ENCODE data around the gene MOB2.

Gene MOB2

GRCh38 chr11:1475841-1476240, 10.7 kb downstream of the MOB2 start (continued):
- TF ChIP-seq POU6F1 (CRISPR knock-in tag; IDR thresholded peaks at IDR 0.05; ENCODE audit: borderline replicate concordance, low read depth) = no peak

GRCh38 chr11:1473786-1474185, 12.8 kb downstream of the MOB2 start:
- TF ChIP-seq PPARA (CRISPR knock-in tag; IDR thresholded peaks at IDR 0.05; ENCODE audit: borderline replicate concordance) (no peak), ZFP30 (CRISPR knock-in tag; IDR thresholded peaks at IDR 0.05) (no peak), ISL1 (CRISPR knock-in tag; IDR thresholded peaks at IDR 0.05) (no peak), PATZ1 (CRISPR knock-in tag; IDR thresholded peaks at IDR 0.05; ENCODE audit: borderline replicate concordance) (no peak), ZC3H10 (CRISPR knock-in tag; IDR thresholded peaks at IDR 0.05) (no peak), BACH2 (CRISPR knock-in tag; IDR thresholded peaks at IDR 0.05; ENCODE audit: borderline replicate concordance) (no peak), TCF4 (CRISPR knock-in tag; IDR thresholded peaks at IDR 0.05; ENCODE audit: borderline replicate concordance) (no peak)
- no peak for ATAC-seq

- no peak for TF ChIP-seq CSRNP3 (CRISPR knock-in tag; IDR thresholded peaks at IDR 0.05)
- TF ChIP-seq ARNTL (CRISPR knock-in tag; IDR thresholded peaks at IDR 0.05; ENCODE audit: borderline replicate concordance, low read depth) = no peak
- TF ChIP-seq GLIS3 (CRISPR knock-in tag; IDR thresholded peaks at IDR 0.05) = no peak
- TF ChIP-seq ZC3H10 (CRISPR knock-in tag; IDR thresholded peaks at IDR 0.05) = no peak
- no peak for TF ChIP-seq POU6F1 (CRISPR knock-in tag; IDR thresholded peaks at IDR 0.05; ENCODE audit: borderline replicate concordance, low read depth)
- no peak for TF ChIP-seq RARB (CRISPR knock-in tag; IDR thresholded peaks at IDR 0.05)
- TF ChIP-seq ZNF565 (CRISPR knock-in tag; conservative IDR thresholded peaks at IDR 0.05; ENCODE audit: low read depth) = no peak
- no peak for TF ChIP-seq ESRRG (CRISPR knock-in tag; IDR thresholded peaks at IDR 0.05)
- no peak for ATAC-seq
These were observed 13.5 kb downstream of the MOB2 start for GRCh38 chr11:1473011-1473628.

- no peak for TF ChIP-seq CSRNP3 (CRISPR knock-in tag; IDR thresholded peaks at IDR 0.05)
- TF ChIP-seq BACH2 (CRISPR knock-in tag; IDR thresholded peaks at IDR 0.05; ENCODE audit: borderline replicate concordance) = no peak
- no peak for TF ChIP-seq ZFP3 (CRISPR knock-in tag; IDR thresholded peaks at IDR 0.05)
- TF ChIP-seq RARB (CRISPR knock-in tag; IDR thresholded peaks at IDR 0.05) = no peak
- no peak for TF ChIP-seq ARNTL (CRISPR knock-in tag; IDR thresholded peaks at IDR 0.05; ENCODE audit: borderline replicate concordance, low read depth)
- TF ChIP-seq CSDC2 (CRISPR knock-in tag; IDR thresholded peaks at IDR 0.05) = no peak
- no peak for TF ChIP-seq CREB5 (CRISPR knock-in tag; IDR thresholded peaks at IDR 0.05; ENCODE audit: low read depth)
- TF ChIP-seq SNAI2 (CRISPR knock-in tag; IDR thresholded peaks at IDR 0.05) = no peak
- TF ChIP-seq ZFP30 (CRISPR knock-in tag; IDR thresholded peaks at IDR 0.05) = no peak
- TF ChIP-seq ZNF70 (CRISPR knock-in tag; IDR thresholded peaks at IDR 0.05) = no peak
- TF ChIP-seq OSR1 (CRISPR knock-in tag; IDR thresholded peaks at IDR 0.05) = no peak
- no peak for TF ChIP-seq GLIS3 (CRISPR knock-in tag; IDR thresholded peaks at IDR 0.05)
- no peak for ATAC-seq
These were observed 14.2 kb downstream of the MOB2 start for GRCh38 chr11:1472180-1473005.
